ENCODE measurements around the gene STK10.

DNA sequence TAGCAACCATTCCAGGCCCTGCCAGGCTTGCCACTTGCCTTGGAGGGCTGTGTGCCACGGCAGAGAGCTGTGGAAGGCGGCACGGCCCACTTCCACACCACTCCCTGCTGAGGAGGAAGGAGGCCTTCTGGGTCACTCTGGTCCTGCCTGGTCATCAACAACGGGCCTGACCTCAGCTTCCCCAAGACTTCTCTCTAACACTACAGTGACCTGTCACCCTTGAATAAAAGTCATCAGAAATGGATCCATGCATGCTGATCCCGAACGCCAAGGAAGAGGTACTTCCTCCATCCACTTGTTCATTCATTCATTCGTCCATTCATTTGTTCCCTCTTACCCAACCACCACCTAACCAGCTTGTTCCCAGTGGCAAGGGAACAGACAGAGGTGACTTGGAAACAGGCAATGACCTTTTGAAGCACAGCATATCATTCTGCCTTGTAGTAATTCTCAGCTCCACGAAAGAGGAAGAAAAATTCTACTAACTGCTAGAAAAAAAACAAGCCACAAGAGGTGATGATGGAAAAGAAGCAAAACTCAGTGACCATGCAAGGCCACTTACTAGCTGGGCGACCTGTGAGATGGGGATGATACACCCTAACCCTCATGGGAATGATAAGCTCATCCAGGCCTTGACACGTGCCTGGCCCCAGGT is 58.6 kb downstream of the STK10 start:
- TF ChIP-seq, protein P1, sequence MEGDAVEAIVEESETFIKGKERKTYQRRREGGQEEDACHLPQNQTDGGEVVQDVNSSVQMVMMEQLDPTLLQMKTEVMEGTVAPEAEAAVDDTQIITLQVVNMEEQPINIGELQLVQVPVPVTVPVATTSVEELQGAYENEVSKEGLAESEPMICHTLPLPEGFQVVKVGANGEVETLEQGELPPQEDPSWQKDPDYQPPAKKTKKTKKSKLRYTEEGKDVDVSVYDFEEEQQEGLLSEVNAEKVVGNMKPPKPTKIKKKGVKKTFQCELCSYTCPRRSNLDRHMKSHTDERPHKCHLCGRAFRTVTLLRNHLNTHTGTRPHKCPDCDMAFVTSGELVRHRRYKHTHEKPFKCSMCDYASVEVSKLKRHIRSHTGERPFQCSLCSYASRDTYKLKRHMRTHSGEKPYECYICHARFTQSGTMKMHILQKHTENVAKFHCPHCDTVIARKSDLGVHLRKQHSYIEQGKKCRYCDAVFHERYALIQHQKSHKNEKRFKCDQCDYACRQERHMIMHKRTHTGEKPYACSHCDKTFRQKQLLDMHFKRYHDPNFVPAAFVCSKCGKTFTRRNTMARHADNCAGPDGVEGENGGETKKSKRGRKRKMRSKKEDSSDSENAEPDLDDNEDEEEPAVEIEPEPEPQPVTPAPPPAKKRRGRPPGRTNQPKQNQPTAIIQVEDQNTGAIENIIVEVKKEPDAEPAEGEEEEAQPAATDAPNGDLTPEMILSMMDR (conservative IDR thresholded peaks at IDR 0.05; ENCODE audit: low read depth, low read length), result no peak
- TF ChIP-seq EZH2 (IDR thresholded peaks at IDR 0.05; ENCODE audit: low read length, unreplicated experiment), result no peak

Measured in PC-3 (cell line).